SW 1271 (cell line): ENCODE data around the gene SLCO2A1.

Source experiments
- DNase-seq, 2 experiments: peaks; one replicate each; lab custom pipeline; 2025; lab: John Stamatoyannopoulos, UW

The SLCO2A1 gene

GRCh38 chr3:133899311-133899710 is 130.4 kb downstream of the SLCO2A1 start:
- DNase-seq: no peak

GRCh38 chr3:133897547-133897946 is 132.2 kb downstream of the SLCO2A1 start:
- DNase-seq: no peak

GRCh38 chr3:133896002-133896761 is 133.5 kb downstream of the SLCO2A1 start:
- DNase-seq: no peak

- peak in 1 of 2 experiments; percentile 18 for DNase-seq
Observed at GRCh38 chr3:133895208-133896001, 134.3 kb downstream of the SLCO2A1 start, which contains the start of gene RAB6B. Gene RAB6B, minus strand, starts transcription at chr3:133895882. Its CDS starts 416 bp downstream, at chr3:133895466.

GRCh38 chr3:133894353-133895207 is 135.1 kb downstream of the SLCO2A1 start:
- no peak for DNase-seq

- no peak for DNase-seq
Observed at GRCh38 chr3:133893683-133894352, 135.9 kb downstream of the SLCO2A1 start.

GRCh38 chr3:133892541-133893231 is 137.0 kb downstream of the SLCO2A1 start:
- DNase-seq: no peak

- DNase-seq: no peak
Observed at GRCh38 chr3:133891662-133892378, 137.9 kb downstream of the SLCO2A1 start.

GRCh38 chr3:133890972-133891644 is 138.6 kb downstream of the SLCO2A1 start:
- DNase-seq: no peak

GRCh38 chr3:133890037-133890436 is 139.7 kb downstream of the SLCO2A1 start:
- DNase-seq: no peak

- no peak for DNase-seq
Observed at GRCh38 chr3:133888726-133889340, 140.9 kb downstream of the SLCO2A1 start.

GRCh38 chr3:133887803-133888703 is 141.7 kb downstream of the SLCO2A1 start:
- DNase-seq: no peak

- no peak for DNase-seq
Observed at GRCh38 chr3:133887074-133887802, 142.5 kb downstream of the SLCO2A1 start.

- DNase-seq: no peak
Observed at GRCh38 chr3:133886031-133886722, 143.5 kb downstream of the SLCO2A1 start.

- DNase-seq: no peak
Observed at GRCh38 chr3:133884887-133885711, 144.6 kb downstream of the SLCO2A1 start.
